ELF-1 (cell line): ENCODE data around the gene IL16.
"Not testable (repeated sequence)": the region's sequence is repeated elsewhere in the genome, so short reads cannot be mapped to it uniquely, and the experiment has no call there.

Experiments
- DNase-seq: peaks from one replicate; pipeline ENCODE4 v3.0.0-alpha.2; 2016; ENCODE audit warnings: low read depth, low spot score

Gene IL16

DNA sequence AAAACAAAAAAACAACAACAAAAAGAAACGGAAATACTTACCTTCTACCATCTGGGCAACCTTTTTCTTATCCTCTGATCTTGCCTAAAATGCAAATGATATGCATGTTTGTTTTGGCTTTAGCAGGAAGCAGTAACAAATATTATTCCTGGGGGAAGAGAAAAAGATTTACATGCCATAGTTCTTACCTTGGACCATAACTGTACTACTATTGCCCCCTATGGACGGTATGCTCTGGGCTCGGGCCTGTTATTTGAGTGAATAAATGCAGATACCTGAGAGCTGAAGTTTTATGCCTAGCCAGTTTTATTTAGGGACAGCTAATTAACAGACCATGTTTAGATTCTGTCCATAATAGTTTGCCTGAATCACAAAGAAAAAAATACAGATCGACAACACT is 139.9 kb downstream of the IL16 start:
- DNase-seq, result no peak

DNA sequence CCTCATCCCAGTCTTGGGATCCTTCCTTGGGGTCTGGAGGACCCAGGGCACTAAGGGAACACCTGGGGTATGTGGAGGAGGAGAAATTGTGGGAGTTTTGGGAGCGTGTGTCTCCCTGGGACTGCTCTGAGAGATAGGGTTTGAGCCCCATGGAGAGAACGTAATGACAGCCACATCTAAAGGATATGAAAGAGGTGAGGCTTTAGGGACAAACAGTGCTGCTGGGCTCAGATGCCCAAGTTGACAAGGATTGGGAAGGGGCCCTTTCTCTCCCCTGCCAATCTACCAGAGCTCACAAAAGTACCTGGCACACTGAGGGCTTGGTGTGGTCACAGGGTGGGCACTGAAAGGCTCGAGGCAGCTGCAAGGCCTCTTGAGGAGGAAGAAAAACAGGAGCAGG is 140.6 kb downstream of the IL16 start:
- no peak for DNase-seq

DNA sequence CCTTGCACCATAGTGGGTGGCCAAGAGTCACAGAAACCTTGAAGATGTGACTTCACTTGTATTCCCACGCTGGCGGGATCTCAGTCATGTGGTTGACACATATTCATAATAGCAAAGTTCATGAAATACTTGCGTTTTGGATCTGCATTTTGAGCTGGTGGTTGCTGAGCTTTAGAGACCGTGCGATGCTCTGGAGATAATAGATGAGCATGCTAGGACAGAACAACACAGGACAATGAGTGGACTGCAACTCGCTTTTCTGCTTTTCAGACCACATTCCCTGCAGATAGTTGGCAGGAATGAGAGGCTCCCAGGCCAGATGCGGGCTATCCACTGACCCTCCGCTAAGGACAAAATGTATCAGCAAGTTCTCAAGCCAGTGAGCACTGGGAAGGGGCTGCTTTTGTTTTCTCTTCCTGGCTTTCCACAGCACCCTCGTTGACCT is 141.1 kb downstream of the IL16 start:
- peak; percentile 27 for DNase-seq

DNA sequence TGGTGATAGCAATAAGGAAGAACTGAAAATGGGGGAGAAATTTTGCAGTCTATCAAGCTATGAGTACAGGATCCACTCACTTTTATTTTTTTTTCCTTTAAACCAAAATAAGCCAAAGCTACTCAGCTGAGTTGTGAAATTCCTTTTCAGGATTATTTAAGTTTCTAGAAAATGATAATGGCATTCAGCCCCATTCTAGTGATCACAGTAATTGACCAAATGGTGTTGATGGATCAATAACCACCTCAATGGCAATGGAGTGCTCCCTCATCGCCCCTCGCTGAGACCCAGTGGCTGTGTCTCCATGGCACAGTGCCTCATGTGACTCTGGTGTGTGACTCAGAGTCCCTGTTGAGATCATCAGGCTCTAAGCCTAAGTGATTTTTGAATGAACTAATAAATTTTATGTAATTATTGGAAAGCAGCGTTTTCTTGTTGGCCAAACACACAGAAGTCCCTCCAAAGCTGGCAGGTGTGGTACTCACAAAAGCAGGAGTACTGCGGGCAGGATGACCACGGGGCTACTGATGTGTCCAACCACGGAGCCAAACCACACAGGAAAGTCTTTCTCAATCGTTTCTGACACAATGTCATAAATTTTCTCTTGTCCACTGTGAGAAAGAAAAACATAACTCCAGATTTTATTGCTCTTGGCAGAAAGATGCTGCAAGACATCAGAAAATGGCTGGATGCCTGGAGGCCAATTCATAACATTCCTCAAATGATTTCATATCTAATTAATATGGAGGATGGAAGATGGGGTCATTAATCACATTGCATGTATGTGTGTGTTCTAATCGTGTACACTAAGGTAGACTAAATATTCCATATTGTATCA is 141.7 kb downstream of the IL16 start:
- no peak for DNase-seq

DNA sequence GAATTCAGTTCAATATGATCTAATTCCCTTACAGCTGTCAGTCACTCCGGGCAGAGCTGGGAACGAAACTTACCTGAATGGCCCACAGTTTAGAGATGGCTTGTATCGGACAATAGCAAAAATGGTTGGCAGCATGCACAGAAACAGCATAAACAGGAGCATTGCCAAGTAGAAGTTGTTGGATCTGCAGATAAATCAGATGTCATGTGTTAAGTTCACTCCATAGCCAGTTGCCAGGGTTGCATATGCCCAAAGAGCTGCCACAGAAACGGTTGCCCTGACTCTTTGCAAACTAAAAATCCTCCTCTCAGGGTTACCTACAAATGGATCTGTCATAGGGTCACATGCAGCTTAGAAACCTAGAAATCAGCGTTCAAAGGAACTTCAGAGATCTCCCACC is 142.6 kb downstream of the IL16 start:
- no peak for DNase-seq

DNA sequence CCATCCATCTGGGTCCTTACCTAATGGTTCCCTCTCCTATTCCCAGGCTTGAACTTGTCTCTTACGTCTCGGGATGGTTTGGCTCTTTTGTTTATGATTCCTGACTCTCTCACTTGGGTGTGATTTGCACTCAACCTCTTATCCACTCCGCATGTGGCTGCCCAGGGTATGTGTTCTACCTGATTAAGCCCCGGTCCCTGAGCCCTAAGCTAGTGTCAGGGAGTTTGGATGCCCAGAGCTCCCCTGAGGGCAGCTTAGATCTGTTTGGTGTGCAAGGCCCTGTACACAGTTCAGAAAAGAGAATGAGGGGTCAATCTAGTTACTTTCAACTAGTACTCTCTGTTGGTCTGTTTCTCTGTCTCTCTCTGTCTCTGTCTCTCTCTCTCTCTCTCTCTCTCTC is 143.2 kb downstream of the IL16 start:
- no peak for DNase-seq

DNA sequence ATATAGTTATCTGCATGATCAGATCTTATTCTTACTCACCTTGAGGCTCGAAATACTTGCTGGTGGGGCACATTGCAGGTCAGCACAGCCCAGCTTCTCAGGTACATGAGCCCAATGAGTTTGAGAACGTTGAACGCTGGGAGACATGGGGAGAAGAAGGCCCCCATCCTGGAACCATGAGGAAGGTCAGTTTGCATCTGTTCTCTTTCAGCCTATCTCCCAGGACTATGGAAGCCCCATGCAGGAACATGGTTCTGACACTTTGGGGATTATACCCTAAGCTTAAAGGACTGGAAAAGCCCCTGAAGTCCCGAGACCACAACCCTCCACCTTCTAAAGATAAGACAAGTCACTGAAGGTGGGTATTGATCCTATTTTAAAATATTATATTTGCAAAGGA is 144.7 kb downstream of the IL16 start:
- no peak for DNase-seq

DNA sequence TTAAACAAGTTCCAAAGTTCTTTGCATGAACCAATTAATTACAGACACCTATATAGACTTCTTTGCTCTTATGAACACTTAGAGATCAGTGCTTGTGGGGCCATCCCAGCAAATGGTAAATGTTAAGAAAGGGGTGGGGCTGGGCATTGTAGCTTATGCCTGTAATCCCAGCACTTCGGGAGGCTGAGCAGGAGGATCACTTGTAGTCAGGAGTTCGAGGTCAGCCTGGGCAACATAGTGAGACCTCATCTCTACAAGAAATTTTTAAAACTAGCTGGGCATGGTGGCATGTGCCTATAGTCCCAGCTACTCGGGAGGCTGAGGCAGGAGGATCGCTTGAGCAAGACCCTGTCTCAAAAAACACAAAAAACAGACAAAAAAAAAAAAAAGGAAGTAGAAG is 146.7 kb downstream of the IL16 start:
- no peak for DNase-seq

DNA sequence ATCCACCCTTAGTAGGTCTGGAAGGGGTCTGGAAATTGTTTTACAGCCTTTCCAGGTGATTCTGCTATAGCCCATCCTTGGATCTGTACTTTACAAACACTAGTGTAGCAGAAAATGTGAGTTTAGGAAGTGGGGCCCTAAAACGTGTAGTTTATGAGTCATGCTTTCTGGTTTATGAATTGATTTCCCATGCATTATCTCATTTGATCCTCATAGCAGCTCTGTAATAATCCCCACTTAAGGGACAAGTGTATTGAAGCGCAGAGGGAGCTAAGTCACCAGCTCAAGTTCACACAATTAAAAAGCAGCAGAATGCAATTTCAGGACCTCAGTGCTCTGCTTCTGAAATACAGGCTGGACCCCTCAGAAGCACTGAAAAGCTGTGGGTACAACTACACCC is 149.9 kb downstream of the IL16 start:
- DNase-seq, result no peak

DNA sequence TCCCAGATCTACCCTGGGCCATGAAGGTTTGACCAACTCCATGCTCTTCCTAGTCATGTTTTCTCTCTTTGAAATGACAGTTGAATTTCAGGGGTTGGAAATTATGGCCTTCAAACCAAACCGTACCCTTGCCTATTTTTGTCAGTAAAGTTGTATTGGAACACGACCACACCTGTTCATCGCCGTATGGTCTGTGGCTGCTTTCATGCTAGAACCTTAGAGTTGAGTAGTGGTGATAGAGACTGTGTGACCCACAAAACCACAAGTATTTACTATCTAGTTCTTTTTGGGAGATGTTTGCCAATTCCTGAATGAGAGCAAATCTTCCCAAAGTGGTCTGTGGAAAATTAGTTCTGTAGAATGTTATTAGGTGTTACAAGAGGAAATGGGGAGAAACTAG is 151.2 kb downstream of the IL16 start:
- DNase-seq, result no peak

DNA sequence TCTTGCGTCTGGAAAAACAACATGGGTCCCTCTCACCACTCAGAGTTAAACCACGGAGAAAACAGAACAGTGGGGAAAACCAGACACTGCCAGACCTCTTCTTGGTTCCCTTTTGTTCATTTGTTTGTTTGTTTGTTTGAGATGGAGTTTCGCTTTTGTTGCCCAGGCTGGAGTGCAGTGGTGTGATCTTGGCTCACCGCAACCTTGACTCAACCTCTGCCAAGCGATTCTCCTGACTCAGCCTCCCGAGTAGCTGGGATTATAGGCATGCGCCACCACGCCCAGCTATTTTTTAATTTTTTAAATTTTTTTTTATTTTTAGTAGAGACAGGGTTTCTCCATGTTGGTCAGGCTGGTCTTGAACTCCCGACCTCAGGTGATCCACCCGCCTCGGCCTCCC is 152.0 kb downstream of the IL16 start:
- not testable (repeated sequence) for DNase-seq

DNA sequence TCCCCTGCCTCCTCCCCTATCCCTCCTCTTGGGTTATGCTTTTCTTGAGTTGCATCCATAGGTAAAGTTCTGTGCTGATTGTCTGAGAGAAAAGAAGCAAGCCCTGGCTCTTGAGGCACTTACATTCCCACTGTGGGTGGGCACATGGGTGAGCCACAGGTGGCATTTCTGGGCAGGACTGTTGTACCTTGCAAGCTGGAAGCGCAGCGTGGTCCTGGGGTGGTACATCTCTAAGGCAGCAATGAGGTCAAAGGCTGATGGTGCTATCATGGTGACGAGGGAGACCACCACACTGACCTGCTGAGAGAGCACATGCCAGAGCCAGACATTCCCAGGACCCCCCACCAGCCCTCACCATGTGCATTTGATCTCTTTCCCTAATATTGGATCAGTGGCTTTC is 152.6 kb downstream of the IL16 start:
- no peak for DNase-seq

DNA sequence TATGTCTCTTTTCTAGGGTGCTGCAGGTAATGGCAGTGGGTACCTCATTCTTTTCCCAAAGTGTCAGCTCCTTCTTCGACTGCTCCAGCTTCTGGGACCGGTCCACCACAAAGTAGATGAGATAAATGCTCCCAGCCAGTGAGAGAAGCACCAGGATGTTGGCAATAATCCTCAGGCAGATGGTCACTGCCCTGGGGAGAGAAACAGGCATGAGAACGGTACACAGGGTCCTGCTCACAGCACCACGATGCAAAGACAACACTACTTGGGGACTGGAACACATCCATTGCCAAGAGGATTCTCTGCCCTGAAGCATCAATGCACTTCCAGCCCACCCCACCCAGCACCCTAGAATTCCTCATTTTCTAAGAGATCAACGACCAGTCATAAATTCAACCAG is 155.0 kb downstream of the IL16 start:
- DNase-seq, result no peak

DNA sequence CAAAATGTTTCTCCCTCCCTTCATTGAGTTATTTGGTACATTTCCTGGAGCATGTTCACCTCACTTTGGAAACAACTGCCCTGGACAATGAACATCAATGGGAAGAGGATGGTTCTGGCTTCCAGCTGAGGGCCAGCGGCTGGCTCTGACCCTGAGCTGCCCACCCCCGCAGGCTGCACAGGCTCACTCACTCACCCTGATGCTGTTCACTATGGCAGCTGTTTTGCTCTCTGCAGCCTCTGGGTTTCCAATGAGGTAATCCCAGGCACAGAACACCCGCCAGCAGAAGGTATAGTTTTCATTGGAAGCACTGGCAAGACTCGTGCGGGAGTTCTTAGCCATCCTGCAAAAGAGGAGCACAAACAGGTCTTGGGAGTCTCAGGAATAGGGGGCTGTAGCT is 159.6 kb downstream of the IL16 start:
- no peak for DNase-seq

DNA sequence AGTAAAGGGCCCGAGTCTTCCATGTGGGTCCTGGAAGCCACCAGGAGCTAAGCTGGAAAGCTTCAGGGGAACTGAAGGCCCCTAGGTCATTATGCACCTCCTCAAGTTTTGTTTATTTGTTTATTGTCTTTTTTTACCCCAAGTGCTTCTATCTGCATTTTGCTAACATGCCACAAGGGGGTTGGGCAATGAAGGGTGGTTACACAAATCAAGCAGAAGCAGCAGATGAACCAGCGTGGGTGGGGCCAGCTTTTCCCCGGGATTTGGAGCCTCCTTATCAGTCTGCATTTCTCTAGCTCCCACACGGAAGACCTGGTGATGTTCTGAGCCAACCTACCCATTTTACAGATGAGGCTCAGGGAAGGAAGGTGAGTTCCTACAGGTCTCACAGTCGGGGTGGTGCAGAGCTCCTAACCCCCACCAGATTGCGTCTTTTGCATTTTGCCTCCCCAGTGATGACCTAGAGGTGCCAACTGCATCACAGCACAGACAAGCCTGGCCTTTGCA is 160.6 kb downstream of the IL16 start:
- DNase-seq, result no peak

DNA sequence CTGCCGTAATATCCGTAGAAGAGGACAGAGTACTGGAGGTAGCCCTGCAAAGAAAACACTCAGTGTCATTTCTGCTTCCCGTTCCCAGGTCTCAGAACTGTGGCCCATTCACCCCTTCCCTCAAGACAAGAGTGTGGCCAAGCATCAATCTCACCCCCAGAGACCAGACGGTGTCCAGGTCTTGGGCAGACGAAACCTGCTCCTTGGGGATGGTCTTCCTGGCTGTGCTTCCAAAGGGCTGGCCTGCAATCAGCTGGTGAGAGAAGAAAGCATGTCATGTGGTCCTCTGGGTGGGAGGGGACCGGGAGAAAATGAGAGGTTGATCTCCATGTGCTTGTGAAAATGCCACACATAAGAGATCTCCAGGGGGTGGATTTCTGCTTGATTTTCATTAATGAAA is 161.6 kb downstream of the IL16 start:
- no peak for DNase-seq

DNA sequence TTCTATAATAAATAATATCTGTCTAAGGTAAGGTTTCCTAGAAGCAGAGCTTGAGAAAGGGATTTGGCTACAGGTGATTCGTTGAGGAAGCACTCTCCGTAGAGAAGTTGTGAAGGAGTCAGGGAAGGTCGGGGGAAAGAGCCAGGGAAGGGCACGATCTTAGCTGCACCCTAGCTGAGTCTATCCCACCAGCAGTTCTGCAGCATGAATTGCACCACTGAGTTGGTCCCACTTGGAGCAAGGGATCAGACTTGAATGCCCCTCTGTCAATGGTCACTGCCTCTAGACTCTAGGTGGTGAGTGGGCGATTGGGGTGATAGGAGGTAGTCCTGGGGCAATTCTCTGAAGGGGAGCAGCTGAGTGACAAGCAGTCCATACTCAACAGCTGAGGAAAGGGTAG is 163.8 kb downstream of the IL16 start:
- no peak for DNase-seq

DNA sequence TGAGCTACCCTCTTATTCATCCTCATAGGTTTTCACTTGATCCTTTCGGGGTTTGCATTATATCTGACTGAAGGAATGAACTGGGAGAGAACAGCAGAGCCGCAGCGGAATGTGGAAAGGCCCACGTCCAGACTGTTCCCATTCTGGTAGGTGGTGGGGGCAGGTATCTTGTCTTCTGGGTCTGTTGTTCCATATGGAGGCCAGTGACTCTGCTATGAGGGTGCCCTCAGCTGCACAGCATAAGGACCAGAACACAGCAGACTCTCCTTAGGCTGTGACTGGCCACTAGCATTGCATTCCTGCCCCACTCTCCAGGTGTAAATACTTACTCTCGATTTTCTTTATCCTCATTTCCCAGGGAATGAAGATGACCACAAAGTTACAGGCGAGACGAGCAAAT is 165.2 kb downstream of the IL16 start:
- DNase-seq, result no peak

DNA sequence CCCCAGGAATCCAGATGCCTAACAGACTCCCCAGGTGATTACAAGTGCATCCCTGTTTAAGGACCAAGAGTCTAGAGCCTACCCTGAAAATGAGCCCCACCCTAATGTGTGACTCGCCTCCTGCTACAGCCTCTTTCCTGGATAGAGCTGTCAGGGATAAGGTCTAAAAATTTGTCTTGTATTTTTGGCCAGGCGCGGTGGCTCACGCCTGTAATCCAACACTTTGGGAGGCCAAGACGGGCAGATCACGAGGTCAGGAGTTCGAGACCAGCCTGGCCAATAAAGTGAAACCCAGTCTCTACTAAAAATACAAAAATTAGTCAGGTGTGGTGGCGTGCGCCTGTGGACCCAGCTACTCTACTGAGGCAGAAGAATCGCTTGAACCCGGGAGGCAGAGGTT is 166.1 kb downstream of the IL16 start:
- no peak for DNase-seq

DNA sequence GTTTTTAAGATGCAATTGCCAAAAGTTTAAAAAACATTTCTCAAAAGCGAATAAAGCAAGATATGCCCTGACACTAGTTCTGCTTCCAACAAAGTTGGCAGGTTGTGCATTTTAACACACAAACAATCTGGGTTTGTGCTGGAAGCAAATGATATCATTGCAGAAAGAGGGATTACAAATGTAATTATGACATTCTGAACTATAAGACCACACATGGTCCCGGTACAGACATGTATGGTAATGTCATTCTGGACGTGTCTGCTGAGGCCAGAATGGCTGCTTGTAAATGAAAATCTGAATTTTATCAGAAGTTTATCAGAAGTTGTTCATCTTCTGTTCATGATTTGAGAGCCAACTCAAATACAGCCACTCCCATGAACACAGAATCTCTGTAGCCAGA is 166.6 kb downstream of the IL16 start:
- DNase-seq, result no peak
